ENCODE results near the gene ABCA2.

ABCA2 gene

GRCh38 chr9:136958898-136959850 lies 68.9 kb downstream of the ABCA2 start:
- DNase-seq = no peak

- no peak for DNase-seq
Measured at GRCh38 chr9:136958473-136958872, 69.6 kb downstream of the ABCA2 start.

DNA sequence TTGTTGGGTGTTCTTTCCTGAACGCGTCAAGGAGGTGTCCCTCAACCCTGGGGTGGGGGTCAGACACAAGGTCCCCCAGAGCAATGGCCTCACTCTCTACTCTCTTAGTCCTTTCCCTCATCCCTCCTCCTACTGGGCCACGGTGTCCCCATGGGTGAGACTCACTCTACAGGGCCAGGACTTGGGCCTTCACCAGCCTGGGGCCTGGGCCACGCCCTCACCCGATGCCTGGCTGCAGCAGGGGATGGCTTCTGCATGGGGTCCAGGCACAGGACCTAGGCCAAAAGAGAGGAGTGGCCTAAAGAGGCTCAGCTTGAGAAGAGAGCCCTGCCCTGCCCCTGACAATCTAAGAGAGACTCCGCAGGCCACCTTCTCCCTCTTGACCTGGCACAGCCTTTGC lies 70.1 kb downstream of the ABCA2 start:
- no peak for DNase-seq

GRCh38 chr9:136957461-136957860 lies 70.6 kb downstream of the ABCA2 start:
- DNase-seq = no peak
